ENCODE results near the gene OR52A5. TPM values are rescaled to one million over a fixed set of nuclear protein-coding genes. Genes with fewer than 3 reads are reported as not detected.

The OR52A5 gene
- total and polyA plus RNA-seq, 2 donors from 2014 or later, result not detected

GRCh38 chr11:5107285-5107684 is 30.9 kb downstream of the OR52A5 start:
- Histone ChIP-seq H3K36me3 (ENCODE audit: control insufficient read depth in 2 of 3, insufficient read depth in 3 of 3, low read length in 3 of 3) (no peaks in the 10 kb centered on the region), H3K27ac (ENCODE audit: low read depth in 2 of 2, low read length in 2 of 2) (no peak overlapping the region), H3K4me1 (ENCODE audit: control insufficient read depth in 2 of 3, insufficient read depth in 2 of 3, low read depth in 1 of 3, low read length in 3 of 3) (no peaks in the 10 kb centered on the region), H3K9me3 (ENCODE audit: control insufficient read depth in 2 of 3, insufficient read depth in 1 of 3, low read length in 3 of 3) (no peaks in the 10 kb centered on the region), H3K4me3 (ENCODE audit: low read length in 3 of 3) (no peak overlapping the region), H3K27me3 (ENCODE audit: control insufficient read depth, insufficient read depth, low read length) (no peaks in the 10 kb centered on the region), H3K9ac (ENCODE audit: low read length in 3 of 3) (no peak overlapping the region)
- intact Hi-C loops (cut with DNase I), result no loop called here
- FAIRE-seq (no peak), DNase-seq (no peak)
- TF ChIP-seq CTCF (IDR thresholded peaks at IDR 0.05; ENCODE audit: borderline replicate concordance, extremely low read depth, insufficient read depth), result no peak

DNA sequence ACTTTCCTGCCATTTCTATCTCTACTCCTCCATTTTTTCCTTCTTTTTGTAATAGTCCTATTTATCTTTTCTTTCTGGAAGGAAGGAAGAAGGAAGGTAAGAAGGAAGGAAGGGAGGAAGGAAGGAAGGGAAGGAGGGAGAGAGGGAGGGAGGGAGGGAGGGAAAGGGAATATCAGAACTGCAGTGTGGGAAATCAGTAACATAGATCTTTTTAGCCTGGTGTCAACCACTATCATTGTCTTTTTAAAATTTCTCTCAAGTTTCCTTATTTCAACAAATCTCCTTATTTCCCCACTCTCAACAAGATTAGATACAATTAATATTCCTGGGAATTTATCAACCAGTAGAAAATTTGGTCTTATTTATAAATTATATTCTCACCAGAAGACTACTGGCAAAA is 35.1 kb downstream of the OR52A5 start:
- Histone ChIP-seq H3K9ac (ENCODE audit: low read length in 3 of 3) (no peak overlapping the region), H3K27ac (ENCODE audit: low read depth in 2 of 2, low read length in 2 of 2) (no peak overlapping the region), H3K4me1 (ENCODE audit: control insufficient read depth in 2 of 3, insufficient read depth in 2 of 3, low read depth in 1 of 3, low read length in 3 of 3) (no peaks in the 10 kb centered on the region), H3K9me3 (ENCODE audit: control insufficient read depth in 2 of 3, insufficient read depth in 1 of 3, low read length in 3 of 3) (no peaks in the 10 kb centered on the region), H3K27me3 (ENCODE audit: control insufficient read depth, insufficient read depth, low read length) (no peaks in the 10 kb centered on the region), H3K4me3 (ENCODE audit: low read length in 3 of 3) (no peak overlapping the region), H3K36me3 (ENCODE audit: control insufficient read depth in 2 of 3, insufficient read depth in 3 of 3, low read length in 3 of 3) (no peaks in the 10 kb centered on the region)
- DNase-seq (no peak), FAIRE-seq (no peak)
- TF ChIP-seq CTCF (IDR thresholded peaks at IDR 0.05; ENCODE audit: borderline replicate concordance, extremely low read depth, insufficient read depth), result no peak
- intact Hi-C loops (cut with DNase I), result no loop called here

- H3K9ac ChIP-seq (ENCODE audit: low read length in 3 of 3), result no peak overlapping the region
- TF ChIP-seq CTCF (IDR thresholded peaks at IDR 0.05; ENCODE audit: borderline replicate concordance, extremely low read depth, insufficient read depth), result no peak
- DNase-seq (peak in 1 of 5 donors; percentile 8), FAIRE-seq (no peak)
- H3K4me1 ChIP-seq (ENCODE audit: control insufficient read depth in 2 of 3, insufficient read depth in 2 of 3, low read depth in 1 of 3, low read length in 3 of 3), result no peaks in the 10 kb centered on the region
- no peak overlapping the region for H3K4me3 ChIP-seq (ENCODE audit: low read length in 3 of 3)
- H3K36me3 ChIP-seq (ENCODE audit: control insufficient read depth in 2 of 3, insufficient read depth in 3 of 3, low read length in 3 of 3), result no peaks in the 10 kb centered on the region
- no peaks in the 10 kb centered on the region for H3K9me3 ChIP-seq (ENCODE audit: control insufficient read depth in 2 of 3, insufficient read depth in 1 of 3, low read length in 3 of 3)
- intact Hi-C loops (cut with DNase I), result no loop called here
- no peaks in the 10 kb centered on the region for H3K27me3 ChIP-seq (ENCODE audit: control insufficient read depth, insufficient read depth, low read length)
- no peak overlapping the region for H3K27ac ChIP-seq (ENCODE audit: low read depth in 2 of 2, low read length in 2 of 2)
Measured at GRCh38 chr11:5102246-5102645, 35.9 kb downstream of the OR52A5 start.

GRCh38 chr11:5096011-5096410 is 42.1 kb downstream of the OR52A5 start:
- FAIRE-seq, result no peak
- no peak overlapping the region for H3K9ac ChIP-seq (ENCODE audit: low read length in 3 of 3)

More at GRCh38 chr11:5096011-5096410, 42.1 kb downstream of the OR52A5 start:
- H3K4me3 ChIP-seq (ENCODE audit: low read length in 3 of 3), result no peak overlapping the region
- H3K27ac ChIP-seq (ENCODE audit: low read depth in 2 of 2, low read length in 2 of 2), result no peak overlapping the region
- DNase-seq, result no peak
- H3K27me3 ChIP-seq (ENCODE audit: control insufficient read depth, insufficient read depth, low read length), result no peaks in the 10 kb centered on the region
- no peaks in the 10 kb centered on the region for H3K9me3 ChIP-seq (ENCODE audit: control insufficient read depth in 2 of 3, insufficient read depth in 1 of 3, low read length in 3 of 3)
- H3K4me1 ChIP-seq (ENCODE audit: control insufficient read depth in 2 of 3, insufficient read depth in 2 of 3, low read depth in 1 of 3, low read length in 3 of 3), result no peaks in the 10 kb centered on the region
- intact Hi-C loops (cut with DNase I), result no loop called here
- H3K36me3 ChIP-seq (ENCODE audit: control insufficient read depth in 2 of 3, insufficient read depth in 3 of 3, low read length in 3 of 3), result no peaks in the 10 kb centered on the region
- TF ChIP-seq CTCF (IDR thresholded peaks at IDR 0.05; ENCODE audit: borderline replicate concordance, extremely low read depth, insufficient read depth), result no peak

All from kidney (tissue), 14 donors.